ENCODE data around the gene CACNA2D3.

The CACNA2D3 gene

DNA sequence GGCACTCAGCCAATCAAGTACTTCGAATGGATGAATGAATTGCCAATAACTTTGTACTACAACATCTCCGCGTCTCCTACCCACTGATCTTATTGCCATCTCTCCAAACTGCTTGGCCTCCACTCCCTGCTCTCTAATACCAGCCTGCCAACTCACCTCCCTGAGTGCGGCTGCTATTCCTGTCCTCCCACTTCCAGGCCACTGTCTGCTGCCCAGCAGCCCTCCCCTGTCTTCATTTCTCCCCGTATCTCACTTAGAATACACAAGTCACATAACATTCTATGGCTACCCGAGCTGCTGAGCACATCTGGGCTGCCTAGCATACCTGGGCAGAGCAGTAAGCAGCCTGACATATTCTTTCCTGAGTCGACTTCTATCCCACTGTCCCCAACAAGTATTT, 955.4 kb downstream of the CACNA2D3 start:
- TF ChIP-seq, protein P1, sequence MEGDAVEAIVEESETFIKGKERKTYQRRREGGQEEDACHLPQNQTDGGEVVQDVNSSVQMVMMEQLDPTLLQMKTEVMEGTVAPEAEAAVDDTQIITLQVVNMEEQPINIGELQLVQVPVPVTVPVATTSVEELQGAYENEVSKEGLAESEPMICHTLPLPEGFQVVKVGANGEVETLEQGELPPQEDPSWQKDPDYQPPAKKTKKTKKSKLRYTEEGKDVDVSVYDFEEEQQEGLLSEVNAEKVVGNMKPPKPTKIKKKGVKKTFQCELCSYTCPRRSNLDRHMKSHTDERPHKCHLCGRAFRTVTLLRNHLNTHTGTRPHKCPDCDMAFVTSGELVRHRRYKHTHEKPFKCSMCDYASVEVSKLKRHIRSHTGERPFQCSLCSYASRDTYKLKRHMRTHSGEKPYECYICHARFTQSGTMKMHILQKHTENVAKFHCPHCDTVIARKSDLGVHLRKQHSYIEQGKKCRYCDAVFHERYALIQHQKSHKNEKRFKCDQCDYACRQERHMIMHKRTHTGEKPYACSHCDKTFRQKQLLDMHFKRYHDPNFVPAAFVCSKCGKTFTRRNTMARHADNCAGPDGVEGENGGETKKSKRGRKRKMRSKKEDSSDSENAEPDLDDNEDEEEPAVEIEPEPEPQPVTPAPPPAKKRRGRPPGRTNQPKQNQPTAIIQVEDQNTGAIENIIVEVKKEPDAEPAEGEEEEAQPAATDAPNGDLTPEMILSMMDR (IDR thresholded peaks at IDR 0.05; ENCODE audit: insufficient read depth, missing control alignments), result no peak
- DNase-seq (ENCODE audit: insufficient read length, low spot score), result no peak
- FAIRE-seq, result no peak

DNA sequence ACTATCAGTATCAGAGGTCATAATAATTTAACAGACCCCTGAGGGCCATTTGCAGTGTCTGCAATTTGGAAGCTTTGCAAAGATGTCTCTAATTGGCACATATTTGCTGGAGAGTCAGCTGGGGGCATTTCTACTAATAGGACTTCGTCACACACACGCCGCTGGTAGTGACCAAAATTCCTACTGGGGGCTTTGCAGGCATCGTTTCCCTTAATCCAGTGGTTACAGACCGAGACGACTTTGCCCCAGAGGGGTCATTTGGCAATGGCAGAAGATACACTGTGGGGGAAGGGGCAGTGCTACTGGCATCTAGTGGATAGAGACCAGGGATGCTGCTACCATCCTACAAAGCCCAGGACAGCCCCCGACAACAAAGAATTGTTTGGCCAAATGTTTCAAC, 956.5 kb downstream of the CACNA2D3 start:
- TF ChIP-seq, protein P1 (IDR thresholded peaks at IDR 0.05; ENCODE audit: insufficient read depth, missing control alignments), result no peak
- DNase-seq (ENCODE audit: insufficient read length, low spot score), result no peak
- no peak for FAIRE-seq

DNA sequence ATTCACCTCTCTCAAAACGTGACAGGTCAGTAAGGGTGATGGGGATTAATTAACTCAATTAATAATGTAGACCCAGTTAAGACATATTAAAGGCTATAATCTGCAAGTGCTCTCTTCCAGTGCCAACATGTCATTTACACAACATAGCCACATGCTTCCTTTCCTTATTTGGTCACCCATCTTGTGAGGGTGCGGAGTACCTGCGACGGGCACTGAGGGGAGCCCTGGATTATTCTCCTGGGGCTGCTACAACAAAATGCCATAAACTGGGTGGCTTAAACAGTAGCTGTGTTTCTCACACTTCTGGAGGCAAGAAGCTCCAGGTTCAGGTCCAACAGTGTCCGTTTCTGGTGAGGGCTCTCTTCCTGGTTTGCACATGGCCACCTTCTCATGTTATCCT, 962.9 kb downstream of the CACNA2D3 start:
- FAIRE-seq (no peak), DNase-seq (ENCODE audit: insufficient read length, low spot score) (no peak)
- TF ChIP-seq, protein P1 (IDR thresholded peaks at IDR 0.05; ENCODE audit: insufficient read depth, missing control alignments), result no peak

DNA sequence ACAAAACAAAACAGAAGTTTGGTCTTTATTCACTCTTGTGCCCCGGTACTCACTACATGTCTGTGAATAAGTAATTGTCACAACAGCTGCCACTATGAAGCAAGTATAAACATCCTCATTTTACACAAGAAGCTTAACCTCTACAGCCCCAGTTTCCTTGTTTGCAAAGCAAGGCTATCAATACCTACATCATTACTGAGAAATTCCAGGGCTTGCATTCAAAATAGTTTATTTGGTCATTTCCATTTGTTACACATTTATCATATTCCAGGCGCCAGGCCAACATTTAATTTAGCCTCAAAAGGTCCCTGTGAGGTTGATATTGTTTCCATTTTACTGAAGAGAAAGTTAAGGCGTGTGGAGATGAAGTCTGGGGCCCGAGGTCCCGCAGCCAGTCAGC, 966.9 kb downstream of the CACNA2D3 start:
- TF ChIP-seq, protein P1 (IDR thresholded peaks at IDR 0.05; ENCODE audit: insufficient read depth, missing control alignments), result no peak
- DNase-seq (ENCODE audit: insufficient read length, low spot score) (no peak), FAIRE-seq (no peak)

DNA sequence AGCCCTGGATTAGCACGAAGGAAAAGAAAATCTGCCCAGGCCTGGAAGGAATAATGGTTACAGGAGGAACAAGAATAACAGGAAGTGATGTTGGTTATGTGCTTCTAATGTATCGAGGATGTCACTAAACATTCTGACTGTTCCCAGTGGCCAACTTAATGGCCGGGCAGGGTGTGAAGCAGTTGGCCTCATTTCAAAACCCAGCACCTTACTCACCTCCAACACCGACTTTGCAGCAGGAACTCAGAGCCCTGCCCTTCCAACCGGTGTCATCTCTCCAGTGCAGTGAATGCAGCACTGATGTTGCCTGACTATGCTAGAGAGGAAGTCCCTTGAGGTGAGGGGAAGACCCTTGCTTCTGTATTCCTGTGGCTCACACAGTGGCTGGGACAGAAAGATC, 967.9 kb downstream of the CACNA2D3 start:
- DNase-seq (ENCODE audit: insufficient read length, low spot score) (no peak), FAIRE-seq (no peak)
- TF ChIP-seq, protein P1 (IDR thresholded peaks at IDR 0.05; ENCODE audit: insufficient read depth, missing control alignments), result no peak

DNA sequence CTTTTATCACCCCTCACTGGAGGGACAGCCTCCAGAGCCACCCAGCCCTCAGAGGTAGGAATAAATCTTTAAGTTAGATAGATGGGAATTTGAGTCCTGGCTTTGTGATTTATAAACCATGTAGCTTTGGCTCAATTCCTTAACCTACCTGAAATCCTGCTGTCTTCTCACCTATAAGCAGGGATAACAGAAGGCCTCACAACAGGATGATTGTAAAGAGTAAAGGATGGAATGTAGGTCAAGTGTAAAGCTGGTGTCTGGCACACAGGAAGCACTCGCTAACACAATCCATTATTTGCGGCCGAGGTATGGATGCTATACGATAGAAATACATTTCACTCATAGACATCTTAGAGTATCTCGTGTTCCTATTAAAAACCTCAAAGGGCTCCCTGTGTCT, 968.4 kb downstream of the CACNA2D3 start:
- FAIRE-seq (no peak), DNase-seq (ENCODE audit: insufficient read length, low spot score) (no peak)
- TF ChIP-seq, protein P1 (IDR thresholded peaks at IDR 0.05; ENCODE audit: insufficient read depth, missing control alignments), result no peak

DNA sequence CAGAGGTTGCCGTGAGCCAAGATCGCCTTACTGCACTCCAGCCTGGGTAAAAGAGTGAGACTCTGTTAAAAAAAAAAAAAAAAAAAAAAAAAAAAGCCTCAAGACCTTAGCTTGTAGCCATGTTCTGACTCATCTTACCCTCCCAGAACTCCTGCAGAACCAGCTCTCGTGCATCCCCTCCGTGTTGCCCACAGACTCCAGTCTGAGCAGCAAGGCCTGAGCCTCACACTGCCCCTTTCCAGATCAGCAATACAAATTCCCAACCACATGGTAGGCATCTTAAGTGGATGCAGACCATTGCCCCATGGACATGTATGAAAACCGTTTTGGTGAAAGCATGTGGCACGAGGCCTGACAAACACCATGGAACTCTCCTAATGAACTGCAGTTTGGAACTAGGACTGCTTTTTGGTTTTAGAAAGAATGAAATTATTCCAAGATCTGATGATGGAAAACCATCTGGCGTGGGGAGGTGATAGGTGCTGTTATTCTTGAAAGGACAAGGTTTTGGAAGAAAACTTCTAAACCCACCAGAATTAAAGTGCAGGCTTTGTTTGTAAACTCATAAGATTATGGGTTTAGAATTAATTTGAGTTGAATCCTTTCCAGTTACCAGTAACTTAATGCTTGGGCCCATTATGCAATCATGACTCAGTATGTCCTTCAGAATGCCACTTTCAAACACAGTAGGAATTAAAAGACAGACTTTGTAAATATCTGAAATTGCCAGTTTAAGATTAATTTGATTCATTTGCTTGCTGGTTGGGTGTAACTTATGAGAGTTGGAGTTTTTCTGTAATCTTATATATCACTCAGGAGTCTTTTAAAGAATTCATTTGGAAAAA, 969.3 kb downstream of the CACNA2D3 start:
- FAIRE-seq (no peak), DNase-seq (ENCODE audit: insufficient read length, low spot score) (no peak)
- TF ChIP-seq, protein P1 (IDR thresholded peaks at IDR 0.05; ENCODE audit: insufficient read depth, missing control alignments), result no peak

Measured in D721Med (cell line).